ENCODE results near the gene CSF2.
"Not testable (repeated sequence)": the region's sequence is repeated elsewhere in the genome, so short reads cannot be mapped to it uniquely, and the experiment has no call there.

Gene CSF2

GRCh38 chr5:132114150-132115121 is 40.8 kb downstream of the CSF2 start:
- DNase-seq, result peak; percentile 27

- no peak for DNase-seq
Observed at GRCh38 chr5:132115375-132115774, 41.8 kb downstream of the CSF2 start.

GRCh38 chr5:132116072-132116471 is 42.5 kb downstream of the CSF2 start:
- no peak for DNase-seq

GRCh38 chr5:132116909-132117489 is 43.4 kb downstream of the CSF2 start:
- DNase-seq, result peak; percentile 39

- not testable (repeated sequence) for DNase-seq
Observed at GRCh38 chr5:132120717-132121116, 47.1 kb downstream of the CSF2 start.

- not testable (repeated sequence) for DNase-seq
Observed at GRCh38 chr5:132122971-132123370, 49.4 kb downstream of the CSF2 start.

- not testable (repeated sequence) for DNase-seq
Observed at GRCh38 chr5:132123578-132123977, 50.0 kb downstream of the CSF2 start.
